HL-60/S4 treated with retinoic acid at 250 ng/mL for 4 days and 3 days (cell line): ENCODE measurements around the gene PROB1.
"Not testable (repeated sequence)": the region's sequence is repeated elsewhere in the genome, so short reads cannot be mapped to it uniquely, and the experiment has no call there.

Source experiments
- in situ Hi-C: fragments of 300-500 bp; cut with MboI; formaldehyde crosslinking; loops from 2 replicates; pipeline ENCODE4 v1.7.0; 2022; ENCODE audit warnings: low sequenced_read_pairs

Gene PROB1

GRCh38 chr5:139395844-139396640 is 1.1 kb upstream of the PROB1 start:
- in situ Hi-C loops: no loop called here

GRCh38 chr5:139394123-139394653 is 716 bp downstream of the PROB1 start:
- in situ Hi-C loops: no loop called here

GRCh38 chr5:139393497-139394122 is 1.3 kb downstream of the PROB1 start:
- in situ Hi-C loops: no loop called here

- in situ Hi-C loops: no loop called here
Observed at GRCh38 chr5:139392678-139393496, 2.0 kb downstream of the PROB1 start.

GRCh38 chr5:139392324-139392677 is 2.6 kb downstream of the PROB1 start:
- in situ Hi-C loops: no loop called here

- in situ Hi-C loops: no loop called here
Observed at GRCh38 chr5:139391570-139392323, 3.2 kb downstream of the PROB1 start.

- in situ Hi-C loops: no loop called here
Observed at GRCh38 chr5:139390639-139391569, 4.0 kb downstream of the PROB1 start.

GRCh38 chr5:139389701-139390638 is 4.9 kb downstream of the PROB1 start, which contains the start of gene MZB1:
MZB1 (minus strand) TSS chr5:139389913; CDS start chr5:139389856, 57 bp downstream.
- in situ Hi-C loops: no loop called here

- in situ Hi-C loops: no loop called here
Observed at GRCh38 chr5:139388198-139388821, 6.6 kb downstream of the PROB1 start.

- in situ Hi-C loops: no loop called here
Observed at GRCh38 chr5:139387611-139388197, 7.2 kb downstream of the PROB1 start.

- in situ Hi-C loops: not testable (repeated sequence)
Observed at GRCh38 chr5:139386956-139387355, 7.9 kb downstream of the PROB1 start.

GRCh38 chr5:139386050-139386438 is 8.9 kb downstream of the PROB1 start:
- in situ Hi-C loops: no loop called here

GRCh38 chr5:139385061-139386049 is 9.5 kb downstream of the PROB1 start:
- in situ Hi-C loops: no loop called here

GRCh38 chr5:139384591-139385051 is 10.3 kb downstream of the PROB1 start:
- in situ Hi-C loops: no loop called here

- in situ Hi-C loops: no loop called here
Observed at GRCh38 chr5:139383993-139384590, 10.8 kb downstream of the PROB1 start.
